A549 (cell line): ENCODE data around the gene THADA. TPM values are rescaled to one million over a fixed set of nuclear protein-coding genes. Genes with fewer than 3 reads are reported as not detected.
A peak's percentile ranks its signal among the peaks of the same experiment; 100 is the strongest.

ENCODE experiments used
- ATAC-seq, 2 experiments: fragments of 200-7000 bp in 1 of 2; fragments of >200 bp in 1 of 2; cut with Nextera tagmentation in 1 of 2; cut with Tn5 transposase in 1 of 2; 3 replicates each; pipeline versions ENCODE4 v1.8.0 to v1.9.1; 2018 to 2020; ENCODE audit warnings: mild to moderate bottlenecking in 1 of 2, moderate library complexity in 1 of 2
- CTCF ChIA-PET: fragments of 300-600 bp; sonication (Branson Sonifier 250); formaldehyde crosslinking; extraction: SDS; loops from one replicate; lab custom pipeline; 2021; ENCODE audit warnings: antibody characterized with exemption, inconsistent platforms; lab: Yijun Ruan, JAX
- POLR2A ChIA-PET: fragments of 350-600 bp; formaldehyde crosslinking; extraction: SDS; loops from one replicate; lab custom pipeline; 2021; ENCODE audit warnings: antibody characterized with exemption, inconsistent platforms; lab: Yijun Ruan, JAX
- DNase-seq, 2 experiments: peaks; one replicate each; pipeline versions ENCODE4 v3.0.0 to v3.0.0-alpha.2; 2011 to 2016; ENCODE audit warnings: low read depth in 1 of 2, low spot score in 1 of 2
- FAIRE-seq: peaks from 2 replicates; lab custom pipeline; 2011; peaks lifted over from hg19 to GRCh38; lab: Jason Lieb, UNC
- H3K27ac ChIP-seq, 2 experiments: fragments of >200 bp; sonication (Bioruptor Twin); formaldehyde crosslinking; 3 replicates each; pipeline ENCODE4 v1.5.1; 2016 to 2017
- H3K4me1 ChIP-seq: fragments of >200 bp; sonication (Bioruptor Twin); formaldehyde crosslinking; 3 replicates; pipeline ENCODE4 v1.6.1; 2016
- H3K4me2 ChIP-seq: fragments of >200 bp; sonication (Bioruptor Twin); formaldehyde crosslinking; 3 replicates; pipeline ENCODE4 v1.6.1; 2016
- H3K4me3 ChIP-seq: fragments of >200 bp; sonication (Bioruptor Twin); formaldehyde crosslinking; 3 replicates; pipeline ENCODE4 v1.5.1; 2016
- H3K9me3 ChIP-seq: fragments of >200 bp; sonication (Bioruptor Twin); formaldehyde crosslinking; 3 replicates; pipeline ENCODE4 v1.6.1; 2016
- CBX2 ChIP-seq: fragments of 200-600 bp; sonication (generic); IDR thresholded peaks from 2 replicates; pipeline ENCODE4 v1.6.1; 2016; ENCODE audit warnings: low read depth, mild to moderate bottlenecking, borderline replicate concordance
- EHMT2 ChIP-seq: fragments of 200-600 bp; sonication (generic); IDR thresholded peaks from 2 replicates; pipeline ENCODE4 v1.6.1; 2016; ENCODE audit warnings: antibody characterized with exemption, low read depth, mild to moderate bottlenecking, moderate library complexity
- EP300 ChIP-seq, 2 experiments: fragments of >200 bp; sonication (Bioruptor Twin); formaldehyde crosslinking; IDR thresholded peaks; 2 replicates in 1 of 2; 3 replicates in 1 of 2; pipeline ENCODE4 v1.6.1; 2016 to 2017
- ESRRA ChIP-seq: fragments of 150-350 bp; IDR thresholded peaks from 2 replicates; pipeline ENCODE4 v1.6.1; 2014; ENCODE audit warnings: mild to moderate bottlenecking, low read length, borderline replicate concordance
- HOXB13 ChIP-seq: fragments of 250-450 bp; sonication (Bioruptor Pico); IDR thresholded peaks from 2 replicates; pipeline ENCODE4 v1.5.0; 2020; ENCODE audit warnings: low read depth, mild to moderate bottlenecking, moderate library complexity
- HOXB5 ChIP-seq: fragments of 250-450 bp; sonication (Bioruptor Pico); IDR thresholded peaks from 2 replicates; pipeline ENCODE4 v1.5.0; 2020; ENCODE audit warnings: mild to moderate bottlenecking, moderate library complexity
- JUNB ChIP-seq: fragments of >200 bp; sonication (Bioruptor Twin); formaldehyde crosslinking; IDR thresholded peaks from 2 replicates; pipeline ENCODE4 v1.6.1; 2016
- KDM1A ChIP-seq: fragments of 200-600 bp; sonication (generic); IDR thresholded peaks from 2 replicates; pipeline ENCODE4 v1.6.1; 2016; ENCODE audit warnings: low read depth, mild to moderate bottlenecking
- MAFK ChIP-seq: fragments of 450-650 bp; IDR thresholded peaks from 2 replicates; pipeline ENCODE4 v1.6.1; 2014; ENCODE audit not compliant: partially characterized antibody
- PHF8 ChIP-seq: fragments of 200-600 bp; sonication (generic); IDR thresholded peaks from 2 replicates; pipeline ENCODE4 v1.6.1; 2016; ENCODE audit warnings: low read depth, mild to moderate bottlenecking, antibody characterized with exemption, moderate library complexity, borderline replicate concordance
- POLR2A ChIP-seq: IDR thresholded peaks from 2 replicates; pipeline ENCODE4 v1.6.1; 2012; ENCODE audit warnings: mild to moderate bottlenecking, low read length
- POLR2AphosphoS2 ChIP-seq: conservative IDR thresholded peaks from 2 replicates; pipeline ENCODE4 v1.6.1; 2012; ENCODE audit warnings: low read length, improper control_type of control experiment, inconsistent platforms
- RAD21 ChIP-seq, 2 experiments: fragments of >200 bp in 1 of 2; sonication (Bioruptor Twin) in 1 of 2; formaldehyde crosslinking in 1 of 2; IDR thresholded peaks in 1 of 2; conservative IDR thresholded peaks in 1 of 2; 2 replicates in 1 of 2; 3 replicates in 1 of 2; pipeline ENCODE4 v1.6.1; 2012 to 2018; ENCODE audit warnings: inconsistent platforms in 1 of 2
- RFX5 ChIP-seq: fragments of 450-650 bp; IDR thresholded peaks from 2 replicates; pipeline ENCODE4 v1.7.1; 2014; ENCODE audit warnings: antibody characterized with exemption, mild to moderate bottlenecking, moderate library complexity
- SMC3 ChIP-seq: fragments of >200 bp; sonication (Bioruptor Twin); formaldehyde crosslinking; IDR thresholded peaks from 3 replicates; pipeline ENCODE4 v1.6.1; 2018; ENCODE audit warnings: inconsistent platforms
- TP53 ChIP-seq: fragments of 250-450 bp; sonication (Bioruptor Pico); IDR thresholded peaks from 2 replicates; pipeline ENCODE4 v1.5.0; 2021; ENCODE audit warnings: mild to moderate bottlenecking, moderate library complexity
- ZFP36 ChIP-seq: fragments of 450-650 bp; IDR thresholded peaks from 2 replicates; pipeline ENCODE4 v1.6.1; 2014; ENCODE audit warnings: borderline replicate concordance; ENCODE audit not compliant: partially characterized antibody
- ZSCAN20 ChIP-seq: fragments of 250-450 bp; sonication (Bioruptor Pico); IDR thresholded peaks from 2 replicates; pipeline ENCODE4 v1.8.0; 2022; ENCODE audit warnings: mild to moderate bottlenecking, moderate library complexity
- WGBS: methylation state at CpG from one replicate; pipeline ENCODE4 v1.1.6; 2017; ENCODE audit errors: missing lambda C conversion rate; 5-methylcytosine and 5-hydroxymethylcytosine counted together
- polyA plus RNA-seq, 4 experiments: library from polyadenylated mRNA; depleted of rRNA in 3 of 4; stranded (reverse); fragments of >200 nt; fragmentation: RNase III in 1 of 4; extraction: RNeasy Plus Mini Kit Qiagen cat#74134 plus additional on column Dnase treatment in 1 of 4; gene quantifications; 2 replicates in 3 of 4; 3 replicates in 1 of 4; pipeline ENCODE4 v1.2.3, GENCODE V29; 2011 to 2017
- TF ChIP-seq, protein P1 (sequence below): IDR thresholded peaks from 2 replicates; pipeline ENCODE4 v1.6.1; 2012; ENCODE audit warnings: low read depth, borderline replicate concordance
- TF ChIP-seq, protein P2 (sequence below): IDR thresholded peaks from 2 replicates; pipeline ENCODE4 v1.6.1; 2012
- TF ChIP-seq, protein P3 (sequence below): IDR thresholded peaks from 2 replicates; pipeline ENCODE4 v1.6.1; 2012

THADA gene
- polyA plus RNA-seq, 2 of the 4 experiments (the other 2 are of a cell fraction): 21.8 to 37.9 TPM

DNA sequence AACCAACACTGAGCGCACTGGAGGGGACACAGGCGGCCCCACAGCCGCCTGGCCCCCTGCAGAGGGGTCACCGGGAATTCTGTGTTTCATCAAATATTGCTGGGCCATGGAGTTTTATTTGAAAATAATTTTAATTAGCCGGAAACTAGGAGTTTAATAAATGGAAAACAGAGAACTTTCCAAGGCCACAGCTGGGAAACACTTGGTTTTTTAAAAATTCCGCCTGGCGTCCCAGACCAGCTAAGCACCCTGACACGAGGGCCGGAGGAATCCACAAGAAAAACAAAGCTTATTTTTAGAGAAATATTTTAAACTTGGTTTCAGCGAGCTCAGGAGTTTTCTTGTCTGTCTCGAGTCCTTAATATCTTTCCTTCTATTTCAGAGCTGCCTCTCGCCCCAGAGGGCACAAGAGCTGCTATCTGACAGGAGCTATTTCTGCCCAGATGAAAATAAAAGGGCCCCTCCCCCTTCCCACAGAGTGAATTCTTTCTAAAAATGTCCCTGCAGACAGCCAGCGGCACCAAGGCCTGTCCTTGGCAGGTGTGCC is 377.6 kb downstream of the THADA start:
- peak overlapping the region; percentile 96 for H3K4me2 ChIP-seq
- WGBS: 73% methylated on average over 13 of the region's 13 CpGs
- ATAC-seq: no peak; a peak in 1 of 6 replicates
- H3K4me3 ChIP-seq: peak overlapping the region; percentile 44; the same call in 2 of the 3 replicates
- H3K27ac ChIP-seq: peak overlapping the region; percentile 89 to 95
- CTCF ChIA-PET: interaction anchor here (0.7 to 11.1 kb wide), 8 partner anchors 10 to 389 kb away, joined by 3 to 163 read pairs (median 4); no protein-coding TSS in a partner anchor
- peaks cover 44% of the 10 kb centered on the region for H3K4me1 ChIP-seq
- POLR2A ChIA-PET: interaction anchor here (0.6 to 1.0 kb wide), 2 partner anchors 9 to 39 kb away, joined by 3 to 7 read pairs; partner anchors contain the start of gene ZFP36L2
- no peaks in the 10 kb centered on the region for H3K9me3 ChIP-seq
- TF ChIP-seq, protein P1, sequence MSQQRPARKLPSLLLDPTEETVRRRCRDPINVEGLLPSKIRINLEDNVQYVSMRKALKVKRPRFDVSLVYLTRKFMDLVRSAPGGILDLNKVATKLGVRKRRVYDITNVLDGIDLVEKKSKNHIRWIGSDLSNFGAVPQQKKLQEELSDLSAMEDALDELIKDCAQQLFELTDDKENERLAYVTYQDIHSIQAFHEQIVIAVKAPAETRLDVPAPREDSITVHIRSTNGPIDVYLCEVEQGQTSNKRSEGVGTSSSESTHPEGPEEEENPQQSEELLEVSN: no peak
- TF ChIP-seq ZFP36: no peak
- TF ChIP-seq KDM1A: no peak
- TF ChIP-seq, protein P2, sequence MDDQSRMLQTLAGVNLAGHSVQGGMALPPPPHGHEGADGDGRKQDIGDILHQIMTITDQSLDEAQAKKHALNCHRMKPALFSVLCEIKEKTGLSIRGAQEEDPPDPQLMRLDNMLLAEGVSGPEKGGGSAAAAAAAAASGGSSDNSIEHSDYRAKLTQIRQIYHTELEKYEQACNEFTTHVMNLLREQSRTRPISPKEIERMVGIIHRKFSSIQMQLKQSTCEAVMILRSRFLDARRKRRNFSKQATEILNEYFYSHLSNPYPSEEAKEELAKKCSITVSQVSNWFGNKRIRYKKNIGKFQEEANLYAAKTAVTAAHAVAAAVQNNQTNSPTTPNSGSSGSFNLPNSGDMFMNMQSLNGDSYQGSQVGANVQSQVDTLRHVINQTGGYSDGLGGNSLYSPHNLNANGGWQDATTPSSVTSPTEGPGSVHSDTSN: no peak
- no peak for TF ChIP-seq ZSCAN20 (CRISPR knock-in tag)
- no peak for TF ChIP-seq POLR2A
- TF ChIP-seq ESRRA: no peak
- no peak for TF ChIP-seq EHMT2
- no peak for TF ChIP-seq JUNB
- TF ChIP-seq HOXB5 (CRISPR knock-in tag): no peak
- TF ChIP-seq HOXB13 (CRISPR knock-in tag): no peak
- TF ChIP-seq MAFK: no peak
- TF ChIP-seq, protein P3, sequence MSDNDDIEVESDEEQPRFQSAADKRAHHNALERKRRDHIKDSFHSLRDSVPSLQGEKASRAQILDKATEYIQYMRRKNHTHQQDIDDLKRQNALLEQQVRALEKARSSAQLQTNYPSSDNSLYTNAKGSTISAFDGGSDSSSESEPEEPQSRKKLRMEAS: no peak
- no peak for TF ChIP-seq PHF8
- no peak for TF ChIP-seq POLR2AphosphoS2
- no peak for TF ChIP-seq CBX2
- no peak for TF ChIP-seq RFX5
- TF ChIP-seq TP53 (CRISPR knock-in tag): no peak
- no peak for TF ChIP-seq EP300 (IDR thresholded peaks at IDR 0.05)
- no peak for TF ChIP-seq RAD21 (conservative IDR thresholded peaks at IDR 0.05 in 1 of 2, IDR thresholded peaks at IDR 0.05 in 1 of 2)
- DNase-seq: no peak
- no peak for FAIRE-seq

DNA sequence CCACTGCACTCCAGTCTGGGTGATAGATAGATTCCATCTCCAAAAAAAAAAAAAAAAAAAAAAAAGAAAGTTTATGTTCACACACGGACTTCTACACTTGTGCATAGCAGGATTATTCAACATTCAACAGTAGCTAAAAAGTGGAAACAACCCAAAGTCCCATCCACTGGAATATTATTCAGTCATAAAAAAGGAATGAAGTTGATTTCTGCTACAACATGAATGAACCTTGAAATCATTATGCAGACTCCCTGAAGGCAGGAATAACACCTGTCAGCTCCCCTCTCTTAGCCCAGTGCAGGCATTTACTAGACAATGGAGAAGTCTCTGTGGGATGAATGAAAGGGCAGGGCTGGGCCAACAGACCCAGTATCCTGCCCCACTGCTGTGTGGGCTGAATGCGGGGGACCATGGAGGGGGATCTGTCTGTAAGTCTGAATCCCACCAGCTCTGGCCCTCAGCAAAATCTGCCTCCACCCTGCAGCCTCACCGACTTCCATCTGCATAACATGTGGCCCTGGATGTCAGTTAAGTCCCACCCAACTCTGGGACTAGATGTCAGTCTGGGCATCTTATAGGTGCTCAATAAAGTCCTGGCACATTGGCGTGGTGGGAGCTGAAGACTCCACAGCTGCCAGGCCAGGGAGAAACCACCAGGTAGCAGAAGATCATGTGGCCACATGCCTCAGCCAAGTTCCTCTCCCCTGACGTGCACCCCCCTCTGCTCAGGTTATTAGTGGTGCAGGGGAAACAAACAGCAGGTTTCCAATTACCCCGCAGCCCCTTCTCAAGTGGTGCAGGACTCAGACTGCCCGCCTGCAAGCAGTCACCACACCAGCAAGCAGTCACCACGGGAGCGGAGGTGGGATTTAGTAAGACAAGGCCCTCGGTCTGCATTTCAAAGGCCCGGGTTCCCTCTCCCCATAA is 378.3 kb downstream of the THADA start:
- Histone ChIP-seq H3K4me1 (peaks cover 37% of the 10 kb centered on the region), H3K27ac (peak overlapping the region; percentile 89 to 95; a peak in 5 of 6 replicates), H3K4me3 (no peak overlapping the region), H3K4me2 (no peak overlapping the region), H3K9me3 (no peaks in the 10 kb centered on the region)
- ChIA-PET CTCF (interaction anchor here (0.6 to 11.1 kb wide), 10 partner anchors 10 to 388 kb away, joined by 3 to 163 read pairs (median 4); no protein-coding TSS in a partner anchor), POLR2A (interaction anchor here (0.6 to 1.0 kb wide), 2 partner anchors 9 to 38 kb away, joined by 3 to 7 read pairs; partner anchors contain the start of gene ZFP36L2)
- TF ChIP-seq KDM1A (0 out of 2 replicates have a peak, but pooled peaks have one; percentile 42), SMC3 (no peak)
- ATAC-seq (no peak), FAIRE-seq (no peak), DNase-seq (no peak)
- WGBS: 90% methylated on average over 11 of the region's 11 CpGs
